HepG2 (cell line): ENCODE results near the gene PPP1R13B. TPM values are rescaled to one million over a fixed set of nuclear protein-coding genes. Genes with fewer than 3 reads are reported as not detected.

Source experiments
- ATAC-seq: fragments of 200-7000 bp; cut with Tn5 transposase; 3 replicates; pipeline ENCODE4 v1.9.1; 2020; ENCODE audit warnings: mild to moderate bottlenecking, moderate library complexity
- BruUV-seq: library from RNA; stranded (reverse); fragments of 400-500 nt; replicated peaks from 2 replicates; lab custom pipeline; 2021; lab: Mats Ljungman, UMichigan
- CTCF ChIA-PET: fragments of 300-600 bp; formaldehyde crosslinking; extraction: SDS; loops from one replicate; lab custom pipeline; 2021; ENCODE audit warnings: low total read pairs, inconsistent platforms, low intra/inter-chr PET ratio; lab: Yijun Ruan, JAX
- POLR2A ChIA-PET: fragments of 350-600 bp; sonication (Branson Sonifier 250); formaldehyde crosslinking; loops from one replicate; lab custom pipeline; 2020; ENCODE audit warnings: antibody characterized with exemption, inconsistent platforms; lab: Yijun Ruan, JAX
- DNase-seq: peaks from one replicate; pipeline ENCODE4 v3.0.0-alpha.2; 2015; ENCODE audit warnings: low spot score
- FAIRE-seq: peaks from 3 replicates; lab custom pipeline; 2011; peaks lifted over from hg19 to GRCh38; lab: Jason Lieb, UNC
- H2AFZ ChIP-seq: one replicate; pipeline ENCODE4 v1.6.1; 2011; ENCODE audit warnings: low read length, inconsistent platforms
- H3K27ac ChIP-seq: fragments of 300-600 bp; 3 replicates; pipeline ENCODE4 v1.8.0; 2011; ENCODE audit warnings: mixed run types, mild to moderate bottlenecking, mixed read lengths, low read length, inconsistent platforms; ENCODE audit not compliant: insufficient read depth; ENCODE audit errors: extremely low read length
- H3K27me3 ChIP-seq, 2 experiments: fragments of 200-600 bp in 1 of 2; 2 replicates in 1 of 2; 3 replicates in 1 of 2; pipeline versions ENCODE4 v1.6.0 to v1.8.0; 2011; ENCODE audit warnings: low read length in 2 of 2, mild to moderate bottlenecking in 2 of 2, moderate library complexity in 2 of 2, inconsistent platforms in 1 of 2; ENCODE audit not compliant: insufficient read depth in 2 of 2, control insufficient read depth in 1 of 2
- H3K36me3 ChIP-seq, 2 experiments: fragments of 200-600 bp in 1 of 2; replicated peaks in 1 of 2; 2 replicates in 1 of 2; 3 replicates in 1 of 2; pipeline versions ENCODE4 v1.5.1 to v1.8.0; 2011; ENCODE audit warnings: low read length in 2 of 2, inconsistent platforms in 1 of 2; ENCODE audit not compliant: insufficient read depth in 2 of 2, control insufficient read depth in 1 of 2
- H3K4me1 ChIP-seq: 2 replicates; pipeline ENCODE4 v1.5.1; 2012; ENCODE audit warnings: low read length, inconsistent platforms; ENCODE audit not compliant: insufficient read depth
- H3K4me2 ChIP-seq: 2 replicates; pipeline ENCODE4 v1.6.0; 2011; ENCODE audit warnings: low read depth, low read length, inconsistent platforms
- H3K4me3 ChIP-seq, 3 experiments: fragments of 200-600 bp in 1 of 3; sonication (generic), shearing (Covaris generic) in 1 of 3; replicated peaks in 1 of 3; 2 replicates each; pipeline ENCODE4 v1.5.1; 2011 to 2016; ENCODE audit warnings: low read length in 3 of 3, inconsistent platforms in 2 of 3, low read depth in 2 of 3, mild to moderate bottlenecking in 2 of 3, control low read depth in 1 of 3, mixed read lengths in 1 of 3; ENCODE audit not compliant: insufficient read depth in 1 of 3
- H3K79me2 ChIP-seq: one replicate; pipeline ENCODE4 v1.6.1; 2011; ENCODE audit warnings: low read length, inconsistent platforms; ENCODE audit not compliant: insufficient read depth
- H3K9ac ChIP-seq: 2 replicates; pipeline ENCODE4 v1.6.0; 2011; ENCODE audit warnings: mild to moderate bottlenecking, low read depth, low read length, inconsistent platforms; ENCODE audit not compliant: insufficient read depth
- H3K9me3 ChIP-seq: 2 replicates; pipeline ENCODE4 v1.5.1; 2012; ENCODE audit warnings: mild to moderate bottlenecking, low read length
- H4K20me1 ChIP-seq: 2 replicates; pipeline ENCODE4 v1.6.0; 2011; ENCODE audit warnings: inconsistent platforms, mild to moderate bottlenecking, low read length, moderate library complexity; ENCODE audit not compliant: insufficient read depth
- ELF1 ChIP-seq: sonication (generic); formaldehyde crosslinking; IDR thresholded peaks from 2 replicates; pipeline ENCODE4 v1.4.0; 2020; ENCODE audit warnings: missing genetic modification reagents
- HDAC1 ChIP-seq: sonication (generic); formaldehyde crosslinking; IDR thresholded peaks from 2 replicates; pipeline ENCODE4 v1.5.1; 2020; ENCODE audit warnings: mild to moderate bottlenecking, missing genetic modification reagents
- KLF15 ChIP-seq: sonication (generic); formaldehyde crosslinking; IDR thresholded peaks from 2 replicates; pipeline ENCODE4 v1.8.1; 2023; ENCODE audit warnings: borderline replicate concordance, mild to moderate bottlenecking, inconsistent platforms, missing genetic modification reagents, mixed read lengths
- MED8 ChIP-seq: sonication (generic); formaldehyde crosslinking; IDR thresholded peaks from 2 replicates; pipeline ENCODE4 v1.8.1; 2023; ENCODE audit warnings: mild to moderate bottlenecking, missing genetic modification reagents; ENCODE audit not compliant: insufficient replicate concordance
- SIN3A ChIP-seq: IDR thresholded peaks from 2 replicates; pipeline ENCODE4 v1.6.1; 2011; ENCODE audit warnings: low read depth, mild to moderate bottlenecking, control low read depth, low read length, borderline replicate concordance
- TOPORS ChIP-seq: sonication (generic); formaldehyde crosslinking; IDR thresholded peaks from 2 replicates; pipeline ENCODE4 v1.8.0; 2023; ENCODE audit warnings: mild to moderate bottlenecking, missing genetic modification reagents
- YEATS4 ChIP-seq: sonication (generic); formaldehyde crosslinking; IDR thresholded peaks from 2 replicates; pipeline ENCODE4 v1.4.0; 2020; ENCODE audit warnings: missing genetic modification reagents, borderline replicate concordance
- ZC3H4 ChIP-seq: sonication (generic); formaldehyde crosslinking; IDR thresholded peaks from 2 replicates; pipeline ENCODE4 v1.4.0; 2020; ENCODE audit warnings: missing genetic modification reagents, borderline replicate concordance
- ZFY ChIP-seq: sonication (generic); formaldehyde crosslinking; IDR thresholded peaks from 2 replicates; pipeline ENCODE4 v1.4.0; 2020; ENCODE audit warnings: missing genetic modification reagents
- ZNF263 ChIP-seq: sonication (generic); formaldehyde crosslinking; IDR thresholded peaks from 2 replicates; pipeline ENCODE4 v1.4.0; 2020; ENCODE audit warnings: missing genetic modification reagents
- WGBS: methylation state at CpG from one replicate; pipeline ENCODE4 v1.1.6; 2017; ENCODE audit warnings: low lambda C conversion rate; 5-methylcytosine and 5-hydroxymethylcytosine counted together
- in situ Hi-C: cut with HindIII; loops from 2 replicates; pipeline ENCODE4 v1.10.0; 2017; ENCODE audit warnings: low pct_unique_long_range_greater_than_20kb; ENCODE audit not compliant: extremely low pct_ligation_motif_present
- intact Hi-C: fragments of 100-400 bp; cut with micrococcal nuclease; formaldehyde crosslinking; loops from one replicate; pipeline ENCODE4 v1.10.0; 2022; ENCODE audit not compliant: unreplicated experiment
- polyA plus RNA-seq, 8 experiments: library from polyadenylated mRNA; depleted of rRNA in 3 of 8; stranded (reverse) in 7 of 8; unstranded in 1 of 8; fragments of >200 nt; fragmentation: Illumina TruSeq in 4 of 8; extraction: Trizol in 4 of 8; gene quantifications; 2 replicates each; pipeline versions ENCODE4 v1.2.1 to v1.2.3, GENCODE V29; 2011 to 2016; ENCODE audit warnings: low read depth in 4 of 8, missing spikeins in 1 of 8, mixed read lengths in 1 of 8; ENCODE audit not compliant: insufficient read depth in 1 of 8
- total RNA-seq, 5 experiments: library from RNA; depleted of rRNA; stranded (reverse); fragments of >200 nt; fragmentation: Illumina TruSeq; extraction: Trizol; gene quantifications; 2 replicates each; pipeline ENCODE4 v1.2.3, GENCODE V29; 2016; ENCODE audit warnings: low read depth in 1 of 5
- TF ChIP-seq, protein P1 (sequence below): sonication (generic); formaldehyde crosslinking; IDR thresholded peaks from 2 replicates; pipeline ENCODE4 v1.5.1; 2020; ENCODE audit warnings: mild to moderate bottlenecking, missing genetic modification reagents, moderate library complexity
- TF ChIP-seq, protein P2 (sequence below): sonication (generic); formaldehyde crosslinking; IDR thresholded peaks from 2 replicates; pipeline ENCODE4 v1.8.1; 2022; ENCODE audit warnings: low read depth, mild to moderate bottlenecking, missing genetic modification reagents
- TF ChIP-seq, protein P3 (sequence below): sonication (generic); formaldehyde crosslinking; IDR thresholded peaks from 2 replicates; pipeline ENCODE4 v1.9.0; 2022; ENCODE audit warnings: low read depth, missing genetic modification reagents
- TF ChIP-seq, protein P4 (sequence below): sonication (generic); formaldehyde crosslinking; IDR thresholded peaks from 2 replicates; pipeline ENCODE4 v1.4.0; 2020; ENCODE audit warnings: missing genetic modification reagents

Gene PPP1R13B
- total and polyA plus RNA-seq, 2 of the 13 experiments (the other 11 are each of a cell fraction or from before 2014, with no cell fraction given), result 4.6 to 9.4 TPM

DNA sequence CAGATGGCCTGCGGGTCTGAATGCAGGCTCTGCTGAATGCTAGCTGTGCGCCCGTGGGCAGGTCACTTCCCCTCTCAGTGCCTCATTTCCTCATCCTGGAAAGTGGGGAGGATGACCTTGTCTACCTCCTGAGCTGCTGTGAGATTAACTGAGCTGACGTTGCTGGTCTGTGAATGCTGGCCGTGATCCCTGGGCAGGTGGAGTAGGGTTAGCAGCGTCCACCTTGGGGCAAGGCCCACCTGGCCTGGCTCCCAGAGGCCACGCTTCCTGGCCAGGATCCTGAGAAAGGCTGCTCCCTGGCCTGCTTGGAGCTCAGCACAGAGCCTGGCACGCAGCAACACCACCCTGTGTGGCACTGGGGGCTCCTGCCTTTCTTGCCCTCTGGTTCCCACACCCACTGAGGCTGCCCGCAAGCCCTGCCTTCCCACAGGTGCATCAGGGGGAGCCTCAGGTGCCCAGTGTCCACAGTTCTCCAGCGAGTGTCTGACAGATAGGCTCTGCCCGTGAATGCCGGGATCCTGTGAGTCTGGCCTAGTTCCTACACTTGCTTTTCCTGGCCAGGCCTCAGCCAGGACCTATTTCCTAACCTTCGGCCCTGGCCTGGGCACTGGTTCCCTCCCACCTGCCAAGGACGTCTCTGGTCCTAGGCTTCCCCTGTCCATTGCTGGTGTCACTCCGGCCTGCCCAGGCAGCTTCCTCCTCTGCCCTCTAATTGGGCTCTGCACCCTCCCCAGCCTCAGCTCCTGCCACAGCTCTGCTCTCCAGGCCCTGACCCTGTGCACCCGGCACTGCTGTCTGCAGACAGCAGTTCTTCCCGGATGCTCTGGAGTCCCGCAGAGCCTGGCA, 43.7 kb upstream of the PPP1R13B start:
- FAIRE-seq, result peak; percentile 73
- Histone ChIP-seq H3K27me3 (no peaks in the 10 kb centered on the region), H3K4me2 (peak overlapping the region; percentile 98), H2AFZ (no peak overlapping the region), H3K9ac (peak overlapping the region; percentile 67), H3K79me2 (no peaks in the 10 kb centered on the region), H3K9me3 (no peaks in the 10 kb centered on the region), H4K20me1 (no peaks in the 10 kb centered on the region), H3K36me3 (no peaks in the 10 kb centered on the region), H3K27ac (peak overlapping the region; percentile 66), H3K4me3 (peak overlapping the region; percentile 46 to 75 (median 56); a peak in 5 of 6 replicates), H3K4me1 (peaks cover 95% of the 10 kb centered on the region)
- ATAC-seq, result peak; percentile 56
- 0% methylated on average over 2 of the region's 18 CpGs for WGBS
- CTCF ChIA-PET, result no interaction called here
- peak; percentile 34 for DNase-seq
- BruUV-seq, result no TSS peak
- intact Hi-C loops, result loop anchor here (1.0 kb wide), 1 partner anchor 21 kb away; no protein-coding TSS in a partner anchor
- POLR2A ChIA-PET, result interaction anchor here (0.5 to 7.3 kb wide), 11 partner anchors 8 to 83 kb away, joined by 3 to 195 read pairs (median 5); no protein-coding TSS in a partner anchor
- in situ Hi-C loops, result no loop called here
- TF ChIP-seq, protein P1, sequence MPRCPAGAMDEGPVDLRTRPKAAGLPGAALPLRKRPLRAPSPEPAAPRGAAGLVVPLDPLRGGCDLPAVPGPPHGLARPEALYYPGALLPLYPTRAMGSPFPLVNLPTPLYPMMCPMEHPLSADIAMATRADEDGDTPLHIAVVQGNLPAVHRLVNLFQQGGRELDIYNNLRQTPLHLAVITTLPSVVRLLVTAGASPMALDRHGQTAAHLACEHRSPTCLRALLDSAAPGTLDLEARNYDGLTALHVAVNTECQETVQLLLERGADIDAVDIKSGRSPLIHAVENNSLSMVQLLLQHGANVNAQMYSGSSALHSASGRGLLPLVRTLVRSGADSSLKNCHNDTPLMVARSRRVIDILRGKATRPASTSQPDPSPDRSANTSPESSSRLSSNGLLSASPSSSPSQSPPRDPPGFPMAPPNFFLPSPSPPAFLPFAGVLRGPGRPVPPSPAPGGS, result peak; percentile 45; the same call in 1 of the 2 replicates
- TF ChIP-seq, protein P2, sequence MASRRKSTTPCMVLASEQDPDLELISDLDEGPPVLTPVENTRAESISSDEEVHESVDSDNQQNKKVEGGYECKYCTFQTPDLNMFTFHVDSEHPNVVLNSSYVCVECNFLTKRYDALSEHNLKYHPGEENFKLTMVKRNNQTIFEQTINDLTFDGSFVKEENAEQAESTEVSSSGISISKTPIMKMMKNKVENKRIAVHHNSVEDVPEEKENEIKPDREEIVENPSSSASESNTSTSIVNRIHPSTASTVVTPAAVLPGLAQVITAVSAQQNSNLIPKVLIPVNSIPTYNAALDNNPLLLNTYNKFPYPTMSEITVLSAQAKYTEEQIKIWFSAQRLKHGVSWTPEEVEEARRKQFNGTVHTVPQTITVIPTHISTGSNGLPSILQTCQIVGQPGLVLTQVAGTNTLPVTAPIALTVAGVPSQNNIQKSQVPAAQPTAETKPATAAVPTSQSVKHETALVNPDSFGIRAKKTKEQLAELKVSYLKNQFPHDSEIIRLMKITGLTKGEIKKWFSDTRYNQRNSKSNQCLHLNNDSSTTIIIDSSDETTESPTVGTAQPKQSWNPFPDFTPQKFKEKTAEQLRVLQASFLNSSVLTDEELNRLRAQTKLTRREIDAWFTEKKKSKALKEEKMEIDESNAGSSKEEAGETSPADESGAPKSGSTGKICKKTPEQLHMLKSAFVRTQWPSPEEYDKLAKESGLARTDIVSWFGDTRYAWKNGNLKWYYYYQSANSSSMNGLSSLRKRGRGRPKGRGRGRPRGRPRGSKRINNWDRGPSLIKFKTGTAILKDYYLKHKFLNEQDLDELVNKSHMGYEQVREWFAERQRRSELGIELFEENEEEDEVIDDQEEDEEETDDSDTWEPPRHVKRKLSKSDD (CRISPR knock-in tag), result 0 out of 2 replicates have a peak, but pooled peaks have one; percentile 57
- TF ChIP-seq, protein P3, sequence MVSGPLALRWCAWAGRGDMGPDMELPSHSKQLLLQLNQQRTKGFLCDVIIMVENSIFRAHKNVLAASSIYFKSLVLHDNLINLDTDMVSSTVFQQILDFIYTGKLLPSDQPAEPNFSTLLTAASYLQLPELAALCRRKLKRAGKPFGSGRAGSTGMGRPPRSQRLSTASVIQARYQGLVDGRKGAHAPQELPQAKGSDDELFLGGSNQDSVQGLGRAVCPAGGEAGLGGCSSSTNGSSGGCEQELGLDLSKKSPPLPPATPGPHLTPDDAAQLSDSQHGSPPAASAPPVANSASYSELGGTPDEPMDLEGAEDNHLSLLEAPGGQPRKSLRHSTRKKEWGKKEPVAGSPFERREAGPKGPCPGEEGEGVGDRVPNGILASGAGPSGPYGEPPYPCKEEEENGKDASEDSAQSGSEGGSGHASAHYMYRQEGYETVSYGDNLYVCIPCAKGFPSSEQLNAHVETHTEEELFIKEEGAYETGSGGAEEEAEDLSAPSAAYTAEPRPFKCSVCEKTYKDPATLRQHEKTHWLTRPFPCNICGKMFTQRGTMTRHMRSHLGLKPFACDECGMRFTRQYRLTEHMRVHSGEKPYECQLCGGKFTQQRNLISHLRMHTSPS (CRISPR knock-in tag), result peak; percentile 88
- TF ChIP-seq ZNF263 (CRISPR knock-in tag) (0 out of 2 replicates have a peak, but pooled peaks have one; percentile 11), YEATS4 (peak; percentile 74; the same call in 1 of the 2 replicates), TOPORS (CRISPR knock-in tag) (no peak), MED8 (peak; percentile 12), HDAC1 (CRISPR knock-in tag) (peak; percentile 16; the same call in 1 of the 2 replicates), SIN3A (no peak), ZFY (CRISPR knock-in tag) (peak; percentile 94), ZC3H4 (CRISPR knock-in tag) (no peak), KLF15 (CRISPR knock-in tag) (0 out of 2 replicates have a peak, but pooled peaks have one; percentile 27), ELF1 (peak; percentile 16; the same call in 1 of the 2 replicates)
- TF ChIP-seq, protein P4, sequence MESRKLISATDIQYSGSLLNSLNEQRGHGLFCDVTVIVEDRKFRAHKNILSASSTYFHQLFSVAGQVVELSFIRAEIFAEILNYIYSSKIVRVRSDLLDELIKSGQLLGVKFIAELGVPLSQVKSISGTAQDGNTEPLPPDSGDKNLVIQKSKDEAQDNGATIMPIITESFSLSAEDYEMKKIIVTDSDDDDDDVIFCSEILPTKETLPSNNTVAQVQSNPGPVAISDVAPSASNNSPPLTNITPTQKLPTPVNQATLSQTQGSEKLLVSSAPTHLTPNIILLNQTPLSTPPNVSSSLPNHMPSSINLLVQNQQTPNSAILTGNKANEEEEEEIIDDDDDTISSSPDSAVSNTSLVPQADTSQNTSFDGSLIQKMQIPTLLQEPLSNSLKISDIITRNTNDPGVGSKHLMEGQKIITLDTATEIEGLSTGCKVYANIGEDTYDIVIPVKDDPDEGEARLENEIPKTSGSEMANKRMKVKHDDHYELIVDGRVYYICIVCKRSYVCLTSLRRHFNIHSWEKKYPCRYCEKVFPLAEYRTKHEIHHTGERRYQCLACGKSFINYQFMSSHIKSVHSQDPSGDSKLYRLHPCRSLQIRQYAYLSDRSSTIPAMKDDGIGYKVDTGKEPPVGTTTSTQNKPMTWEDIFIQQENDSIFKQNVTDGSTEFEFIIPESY (CRISPR knock-in tag), result 0 out of 2 replicates have a peak, but pooled peaks have one; percentile 13
